ENCODE data around the gene PITX1.
A peak's percentile ranks its signal among the peaks of the same experiment; 100 is the strongest.

DNA sequence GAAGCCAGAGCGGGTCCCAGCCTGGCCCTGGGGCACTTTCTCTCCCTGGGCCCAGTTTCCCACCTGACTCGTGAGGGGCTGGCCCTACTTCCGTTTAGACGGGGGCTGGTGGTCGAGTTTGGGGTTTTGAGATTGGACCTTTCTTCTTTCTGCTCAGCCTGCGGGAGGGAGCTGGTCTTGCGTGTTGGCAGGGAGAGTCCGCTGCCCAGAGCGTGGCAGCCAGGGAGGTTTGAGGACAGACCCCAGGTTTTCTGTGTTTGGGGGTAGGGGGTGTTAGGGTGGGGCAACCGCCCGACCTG is 6.0 kb upstream of the PITX1 start:
- peak; percentile 82 for TF ChIP-seq EZH2 (IDR thresholded peaks at IDR 0.05; ENCODE audit: borderline replicate concordance, insufficient read depth, low read depth, low read length, poor library complexity, severe bottlenecking)
- TF ChIP-seq, protein P1, sequence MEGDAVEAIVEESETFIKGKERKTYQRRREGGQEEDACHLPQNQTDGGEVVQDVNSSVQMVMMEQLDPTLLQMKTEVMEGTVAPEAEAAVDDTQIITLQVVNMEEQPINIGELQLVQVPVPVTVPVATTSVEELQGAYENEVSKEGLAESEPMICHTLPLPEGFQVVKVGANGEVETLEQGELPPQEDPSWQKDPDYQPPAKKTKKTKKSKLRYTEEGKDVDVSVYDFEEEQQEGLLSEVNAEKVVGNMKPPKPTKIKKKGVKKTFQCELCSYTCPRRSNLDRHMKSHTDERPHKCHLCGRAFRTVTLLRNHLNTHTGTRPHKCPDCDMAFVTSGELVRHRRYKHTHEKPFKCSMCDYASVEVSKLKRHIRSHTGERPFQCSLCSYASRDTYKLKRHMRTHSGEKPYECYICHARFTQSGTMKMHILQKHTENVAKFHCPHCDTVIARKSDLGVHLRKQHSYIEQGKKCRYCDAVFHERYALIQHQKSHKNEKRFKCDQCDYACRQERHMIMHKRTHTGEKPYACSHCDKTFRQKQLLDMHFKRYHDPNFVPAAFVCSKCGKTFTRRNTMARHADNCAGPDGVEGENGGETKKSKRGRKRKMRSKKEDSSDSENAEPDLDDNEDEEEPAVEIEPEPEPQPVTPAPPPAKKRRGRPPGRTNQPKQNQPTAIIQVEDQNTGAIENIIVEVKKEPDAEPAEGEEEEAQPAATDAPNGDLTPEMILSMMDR (IDR thresholded peaks at IDR 0.05), result no peak
